Measurements from ENCODE around the gene AMBRA1. TPM values are rescaled to one million over a fixed set of nuclear protein-coding genes. Genes with fewer than 3 reads are reported as not detected.
"Not testable (repeated sequence)": the region's sequence is repeated elsewhere in the genome, so short reads cannot be mapped to it uniquely, and the experiment has no call there.

The AMBRA1 gene
- polyA plus RNA-seq, 1 experiment: 12.8 TPM

DNA sequence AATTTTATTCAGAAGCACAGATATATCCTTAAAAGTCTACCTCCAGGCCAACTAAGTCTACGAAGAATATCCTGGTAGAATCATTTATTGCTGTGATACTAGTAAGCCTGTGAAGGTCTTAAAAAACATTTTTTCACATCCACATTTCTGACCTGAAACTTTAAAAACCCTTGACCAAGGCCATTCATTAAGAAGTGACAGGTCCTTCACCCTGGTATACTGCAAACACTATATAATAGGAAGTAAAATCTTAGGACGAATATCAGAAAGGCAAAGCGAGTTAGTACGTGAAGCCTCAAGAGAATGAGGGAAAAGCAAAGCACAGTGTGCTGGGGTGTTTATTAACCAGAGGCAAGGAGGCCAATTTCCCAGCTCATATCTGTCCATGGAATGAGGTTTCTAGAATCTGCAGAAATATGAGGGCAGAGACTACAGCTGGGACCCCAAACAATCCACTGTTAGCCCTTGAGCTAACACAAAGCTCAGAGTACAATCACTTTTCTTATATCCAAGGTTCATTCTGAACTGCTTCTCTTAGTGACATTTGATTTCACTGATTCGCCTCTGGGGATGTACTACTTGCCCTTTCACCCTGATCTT lies 71.0 kb downstream of the AMBRA1 start:
- no peaks in the 10 kb centered on the region for H3K27me3 ChIP-seq (ENCODE audit: control insufficient read depth, insufficient read depth, low read length)
- no peak for DNase-seq (ENCODE audit: low read depth)
- H3K4me3 ChIP-seq (ENCODE audit: low read depth, low read length): no peak overlapping the region
- TF ChIP-seq, protein P1, sequence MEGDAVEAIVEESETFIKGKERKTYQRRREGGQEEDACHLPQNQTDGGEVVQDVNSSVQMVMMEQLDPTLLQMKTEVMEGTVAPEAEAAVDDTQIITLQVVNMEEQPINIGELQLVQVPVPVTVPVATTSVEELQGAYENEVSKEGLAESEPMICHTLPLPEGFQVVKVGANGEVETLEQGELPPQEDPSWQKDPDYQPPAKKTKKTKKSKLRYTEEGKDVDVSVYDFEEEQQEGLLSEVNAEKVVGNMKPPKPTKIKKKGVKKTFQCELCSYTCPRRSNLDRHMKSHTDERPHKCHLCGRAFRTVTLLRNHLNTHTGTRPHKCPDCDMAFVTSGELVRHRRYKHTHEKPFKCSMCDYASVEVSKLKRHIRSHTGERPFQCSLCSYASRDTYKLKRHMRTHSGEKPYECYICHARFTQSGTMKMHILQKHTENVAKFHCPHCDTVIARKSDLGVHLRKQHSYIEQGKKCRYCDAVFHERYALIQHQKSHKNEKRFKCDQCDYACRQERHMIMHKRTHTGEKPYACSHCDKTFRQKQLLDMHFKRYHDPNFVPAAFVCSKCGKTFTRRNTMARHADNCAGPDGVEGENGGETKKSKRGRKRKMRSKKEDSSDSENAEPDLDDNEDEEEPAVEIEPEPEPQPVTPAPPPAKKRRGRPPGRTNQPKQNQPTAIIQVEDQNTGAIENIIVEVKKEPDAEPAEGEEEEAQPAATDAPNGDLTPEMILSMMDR (IDR thresholded peaks at IDR 0.05; ENCODE audit: insufficient read depth, low read depth, low read length): no peak
- POLR2A ChIA-PET: no interaction called here
- CTCF ChIA-PET: interaction anchor here (0.6 to 1.5 kb wide), 4 partner anchors 32 to 154 kb away, joined by 3 to 6 read pairs (median 3); partner anchors contain the start of gene CHRM4
- no peaks in the 10 kb centered on the region for H3K36me3 ChIP-seq (ENCODE audit: control insufficient read depth, insufficient read depth, low read length)

DNA sequence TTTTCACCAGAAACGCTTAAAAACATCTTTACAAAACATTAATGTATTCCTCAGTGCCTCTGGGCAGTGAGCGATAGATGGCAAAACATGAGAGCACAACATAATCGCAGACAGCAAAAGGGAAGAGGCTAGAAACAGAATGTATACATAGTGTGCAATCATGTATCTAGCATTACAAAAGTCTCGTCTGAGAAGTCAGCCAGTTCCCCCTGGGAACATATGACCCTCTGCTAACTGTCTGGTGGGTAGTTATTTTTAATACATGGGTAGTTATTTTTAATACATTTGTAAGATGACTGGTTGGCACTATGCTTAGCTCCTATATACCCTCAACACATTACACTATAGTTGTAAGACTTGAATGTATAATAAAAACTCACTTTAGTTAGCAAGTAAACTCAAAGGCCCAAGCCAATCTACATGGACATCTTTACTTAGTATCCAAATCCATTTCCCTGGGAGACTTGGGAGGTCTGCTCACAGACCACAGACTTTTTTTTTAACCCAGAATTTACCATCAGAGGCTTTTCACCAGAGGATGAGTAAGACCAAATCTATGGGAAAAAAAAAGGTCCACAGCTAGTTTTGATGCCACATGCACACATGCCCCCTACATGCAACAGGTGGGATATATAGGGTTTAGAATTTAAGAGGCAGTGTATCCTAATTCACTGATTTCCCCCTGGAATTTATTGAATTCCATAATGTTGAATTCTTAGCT lies 71.7 kb downstream of the AMBRA1 start:
- Histone ChIP-seq H3K36me3 (ENCODE audit: control insufficient read depth, insufficient read depth, low read length) (no peaks in the 10 kb centered on the region), H3K4me3 (ENCODE audit: low read depth, low read length) (no peak overlapping the region), H3K27me3 (ENCODE audit: control insufficient read depth, insufficient read depth, low read length) (no peaks in the 10 kb centered on the region)
- POLR2A ChIA-PET: no interaction called here
- DNase-seq (ENCODE audit: low read depth): no peak
- CTCF ChIA-PET: interaction anchor here (0.6 to 1.5 kb wide), 4 partner anchors 32 to 153 kb away, joined by 3 to 6 read pairs (median 3); partner anchors contain the start of gene CHRM4
- TF ChIP-seq, protein P1 (IDR thresholded peaks at IDR 0.05; ENCODE audit: insufficient read depth, low read depth, low read length): peak; percentile 22

DNA sequence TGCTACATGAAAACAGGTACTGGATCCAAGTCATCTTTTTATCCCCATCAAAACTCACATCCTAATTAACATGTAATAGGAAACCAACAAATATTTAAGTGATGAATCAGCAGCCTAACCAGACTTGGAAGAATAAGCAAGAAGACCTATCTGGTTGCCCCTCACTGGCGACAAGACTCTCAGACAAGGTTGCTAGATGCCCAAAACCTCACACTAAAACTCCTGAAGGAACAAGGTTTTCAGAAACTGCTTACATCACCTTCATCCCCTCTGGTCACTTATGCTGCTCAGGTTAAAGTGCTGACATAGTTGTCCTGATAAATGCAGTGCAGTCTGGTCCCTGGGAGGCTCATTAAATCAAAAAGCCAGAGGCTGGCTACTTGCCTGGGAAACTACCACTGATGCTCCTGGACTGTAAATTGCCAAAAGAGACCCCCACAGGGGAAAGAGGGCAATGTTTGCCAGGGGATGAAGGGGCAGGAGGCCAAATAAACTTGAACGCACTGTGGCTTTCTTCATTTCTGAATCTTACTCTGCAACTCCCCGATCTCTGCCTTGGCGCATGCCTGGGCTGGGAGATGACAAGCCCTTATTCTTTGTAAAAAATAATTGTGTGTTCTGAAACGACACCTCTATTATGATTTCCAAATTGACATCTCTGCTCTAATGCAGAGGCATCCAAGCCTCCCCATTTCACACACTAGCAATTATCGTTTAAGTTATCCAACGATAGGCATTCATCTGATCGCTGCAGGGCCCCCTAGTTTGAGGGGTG lies 72.7 kb downstream of the AMBRA1 start:
- Histone ChIP-seq H3K27me3 (ENCODE audit: control insufficient read depth, insufficient read depth, low read length) (no peaks in the 10 kb centered on the region), H3K4me3 (ENCODE audit: low read depth, low read length) (no peak overlapping the region), H3K36me3 (ENCODE audit: control insufficient read depth, insufficient read depth, low read length) (no peaks in the 10 kb centered on the region)
- ChIA-PET CTCF (no interaction called here), POLR2A (no interaction called here)
- no peak for DNase-seq (ENCODE audit: low read depth)
- TF ChIP-seq, protein P1 (IDR thresholded peaks at IDR 0.05; ENCODE audit: insufficient read depth, low read depth, low read length): no peak

DNA sequence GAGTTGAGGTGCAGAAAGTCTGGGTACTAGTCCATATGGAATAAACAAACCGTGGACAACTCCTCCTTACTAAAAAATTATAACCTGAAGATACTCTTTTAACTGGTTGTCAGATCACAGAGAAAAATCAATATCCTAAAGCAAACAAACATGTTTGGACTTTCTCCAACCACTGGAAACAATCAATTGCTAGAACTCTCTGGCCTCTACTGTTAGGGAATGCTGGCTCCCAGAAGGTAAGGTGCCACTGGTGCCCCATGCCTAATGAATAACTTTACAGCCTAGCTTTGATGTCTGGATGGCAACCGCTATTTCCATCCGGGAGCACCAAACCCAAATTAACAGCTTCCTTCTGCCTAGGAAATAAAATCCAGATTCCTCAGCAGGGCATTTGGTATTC lies 74.5 kb downstream of the AMBRA1 start:
- DNase-seq (ENCODE audit: low read depth): no peak
- CTCF ChIA-PET: interaction anchor here (1.6 to 2.3 kb wide), 2 partner anchors 10 to 12 kb away, joined by 9 to 10 read pairs; no protein-coding TSS in a partner anchor
- Histone ChIP-seq H3K27me3 (ENCODE audit: control insufficient read depth, insufficient read depth, low read length) (no peaks in the 10 kb centered on the region), H3K4me3 (ENCODE audit: low read depth, low read length) (no peak overlapping the region), H3K36me3 (ENCODE audit: control insufficient read depth, insufficient read depth, low read length) (no peaks in the 10 kb centered on the region)
- TF ChIP-seq, protein P1 (IDR thresholded peaks at IDR 0.05; ENCODE audit: insufficient read depth, low read depth, low read length): no peak
- POLR2A ChIA-PET: no interaction called here

DNA sequence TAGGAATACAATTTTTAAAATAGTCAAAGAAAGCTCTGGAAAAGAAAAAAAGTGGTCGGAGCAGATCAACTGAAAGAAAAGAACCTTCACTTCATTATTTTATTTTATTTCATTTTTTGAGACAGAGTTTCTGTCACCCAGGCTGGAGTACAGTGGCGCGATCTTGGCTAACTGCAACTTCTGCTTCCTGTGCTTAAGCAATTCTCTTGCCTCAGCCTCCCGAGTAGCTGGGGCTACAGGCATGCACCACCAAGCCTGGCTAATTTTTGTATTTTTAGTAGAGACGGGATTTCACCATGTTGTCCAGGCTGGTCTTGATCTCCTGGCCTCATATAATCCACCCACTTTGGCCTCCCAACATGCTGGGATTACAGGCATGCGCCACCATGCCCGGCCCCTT lies 74.9 kb downstream of the AMBRA1 start:
- DNase-seq (ENCODE audit: low read depth); POLR2A ChIA-PET; H3K36me3 ChIP-seq (ENCODE audit: control insufficient read depth, insufficient read depth, low read length); H3K4me3 ChIP-seq (ENCODE audit: low read depth, low read length); H3K27me3 ChIP-seq (ENCODE audit: control insufficient read depth, insufficient read depth, low read length): not testable (repeated sequence)
- CTCF ChIA-PET: interaction anchor here (1.6 to 2.3 kb wide), 2 partner anchors 10 to 12 kb away, joined by 9 to 10 read pairs; no protein-coding TSS in a partner anchor

All from BJ (cell line).